Measurements from ENCODE around the gene MEGF9.
"Not testable (repeated sequence)": the region's sequence is repeated elsewhere in the genome, so short reads cannot be mapped to it uniquely, and the experiment has no call there.

Gene MEGF9

GRCh38 chr9:120714088-120714845, at the start of gene MEGF9:
MEGF9 (minus strand) TSS chr9:120714470; CDS start chr9:120714358, 112 bp downstream.
- Histone ChIP-seq H3K27ac (ENCODE audit: low read length) (no peak within 1 kb of the TSS), H3K4me1 (ENCODE audit: control insufficient read depth, insufficient read depth, low read length) (no peaks in the 10 kb centered on the region), H3K36me3 (ENCODE audit: control insufficient read depth, insufficient read depth, low read length) (no peaks in the 10 kb centered on the region)

DNA sequence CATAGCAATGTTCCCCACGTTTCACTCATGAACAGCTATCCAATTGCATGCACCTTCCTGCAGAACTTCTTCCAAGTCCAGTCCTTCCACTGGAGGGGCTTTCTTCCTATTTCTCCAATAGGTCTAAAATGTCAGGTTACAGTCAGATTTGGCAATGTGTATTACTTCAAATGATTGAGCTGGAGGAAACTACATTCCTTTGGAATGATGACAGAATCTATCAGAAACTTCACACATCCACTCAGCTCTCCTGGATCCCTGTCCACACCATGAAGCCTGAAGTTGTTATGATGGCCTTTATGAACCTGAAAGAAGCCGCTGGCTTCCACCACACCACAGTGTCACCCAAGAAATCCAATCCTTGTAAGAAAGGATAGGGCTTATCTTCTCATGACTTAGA, 46.7 kb upstream of the MEGF9 start:
- DNase-seq (ENCODE audit: low read depth, low spot score): no peak
- Histone ChIP-seq H3K4me1 (ENCODE audit: control insufficient read depth, insufficient read depth, low read length) (no peaks in the 10 kb centered on the region), H3K9me3 (ENCODE audit: control insufficient read depth, insufficient read depth, low read length) (no peaks in the 10 kb centered on the region), H3K4me3 (ENCODE audit: low read length) (no peak overlapping the region), H3K36me3 (ENCODE audit: control insufficient read depth, insufficient read depth, low read length) (peaks cover 7% of the 10 kb centered on the region; the same call in 1 of the 2 replicates), H3K27me3 (ENCODE audit: control insufficient read depth, insufficient read depth, low read length) (no peaks in the 10 kb centered on the region; the same call in 1 of the 2 replicates), H3K27ac (ENCODE audit: low read length) (no peak overlapping the region)
- WGBS (ENCODE audit: insufficient coverage, insufficient read length): no CpG with 5 or more reads among the region's 2 CpGs

More at GRCh38 chr9:120714088-120714845, at the start of gene MEGF9:
- peak; percentile 82 for DNase-seq (ENCODE audit: low read depth, low spot score)
- Histone ChIP-seq H3K27me3 (ENCODE audit: control insufficient read depth, insufficient read depth, low read length) (peaks cover 11% of the 10 kb centered on the region; the same call in 1 of the 2 replicates), H3K9me3 (ENCODE audit: control insufficient read depth, insufficient read depth, low read length) (no peaks in the 10 kb centered on the region), H3K4me3 (ENCODE audit: low read length) (peak within 1 kb of the TSS; percentile 69; the same call in 1 of the 2 replicates)
- WGBS (ENCODE audit: insufficient coverage, insufficient read length): no CpG with 5 or more reads among the region's 102 CpGs

- Histone ChIP-seq H3K27me3 (ENCODE audit: control insufficient read depth, insufficient read depth, low read length) (no peaks in the 10 kb centered on the region), H3K9me3 (ENCODE audit: control insufficient read depth, insufficient read depth, low read length) (no peaks in the 10 kb centered on the region), H3K36me3 (ENCODE audit: control insufficient read depth, insufficient read depth, low read length) (peaks cover 7% of the 10 kb centered on the region; the same call in 1 of the 2 replicates), H3K4me3 (ENCODE audit: low read length) (no peak overlapping the region), H3K27ac (ENCODE audit: low read length) (no peak overlapping the region), H3K4me1 (ENCODE audit: control insufficient read depth, insufficient read depth, low read length) (no peaks in the 10 kb centered on the region)
- no peak for DNase-seq (ENCODE audit: low read depth, low spot score)
- WGBS (ENCODE audit: insufficient coverage, insufficient read length): no CpG with 5 or more reads among the region's 9 CpGs
Observed at GRCh38 chr9:120759755-120760400, 45.6 kb upstream of the MEGF9 start.

GRCh38 chr9:120758544-120758943, 44.3 kb upstream of the MEGF9 start:
- DNase-seq (ENCODE audit: low read depth, low spot score): no peak
- H3K4me1 ChIP-seq (ENCODE audit: control insufficient read depth, insufficient read depth, low read length): no peaks in the 10 kb centered on the region
- WGBS (ENCODE audit: insufficient coverage, insufficient read length): no CpG with 5 or more reads among the region's 3 CpGs

DNA sequence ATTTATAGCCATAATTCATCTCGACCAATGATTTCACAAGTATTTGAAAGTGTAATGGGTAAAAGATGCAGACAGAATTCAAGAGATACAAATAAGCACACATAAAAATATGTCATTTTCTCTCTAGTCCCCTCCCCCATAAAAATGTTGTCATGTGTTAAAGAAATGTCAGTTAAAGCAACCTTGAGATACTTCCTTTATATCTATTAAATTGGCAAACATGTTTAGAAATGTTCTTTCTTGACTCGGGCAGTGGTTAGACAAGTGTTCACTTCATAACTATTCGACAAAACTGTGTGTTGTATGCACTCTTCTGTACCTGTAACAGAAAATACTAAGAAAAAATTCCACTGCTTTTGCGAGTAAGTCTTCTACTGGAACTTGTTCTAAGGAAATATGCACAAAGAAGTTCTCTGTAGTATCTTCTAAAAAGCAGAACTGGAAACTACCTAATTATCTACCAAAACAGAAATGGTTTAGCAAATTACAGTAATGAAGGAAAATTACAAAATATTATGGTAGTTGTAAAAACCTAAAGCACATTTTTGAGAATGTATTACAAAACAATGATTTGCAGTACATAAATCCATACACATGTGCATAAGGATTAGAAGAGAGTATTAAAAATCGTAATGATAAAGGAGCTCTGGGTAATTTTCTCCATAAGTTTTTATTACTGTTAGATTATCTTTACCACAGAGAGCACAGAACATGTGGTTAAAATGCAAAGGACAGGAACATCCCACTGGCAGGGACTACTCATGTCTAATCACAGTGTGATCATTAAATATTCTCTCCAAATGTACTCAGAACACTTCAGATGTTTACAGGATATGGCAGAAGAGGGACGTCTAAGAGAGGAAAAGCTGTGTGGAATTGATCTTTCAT, 43.0 kb upstream of the MEGF9 start:
- no CpG with 5 or more reads among the region's 6 CpGs for WGBS (ENCODE audit: insufficient coverage, insufficient read length)
- Histone ChIP-seq H3K4me1 (ENCODE audit: control insufficient read depth, insufficient read depth, low read length) (no peaks in the 10 kb centered on the region), H3K9me3 (ENCODE audit: control insufficient read depth, insufficient read depth, low read length) (no peaks in the 10 kb centered on the region), H3K4me3 (ENCODE audit: low read length) (no peak overlapping the region), H3K36me3 (ENCODE audit: control insufficient read depth, insufficient read depth, low read length) (peaks cover 2% of the 10 kb centered on the region; the same call in 1 of the 2 replicates), H3K27ac (ENCODE audit: low read length) (no peak overlapping the region), H3K27me3 (ENCODE audit: control insufficient read depth, insufficient read depth, low read length) (no peaks in the 10 kb centered on the region)
- DNase-seq (ENCODE audit: low read depth, low spot score): no peak

More at GRCh38 chr9:120758544-120758943, 44.3 kb upstream of the MEGF9 start:
- no peaks in the 10 kb centered on the region for H3K27me3 ChIP-seq (ENCODE audit: control insufficient read depth, insufficient read depth, low read length)
- H3K36me3 ChIP-seq (ENCODE audit: control insufficient read depth, insufficient read depth, low read length): peaks cover 2% of the 10 kb centered on the region; the same call in 1 of the 2 replicates
- no peak overlapping the region for H3K4me3 ChIP-seq (ENCODE audit: low read length)
- no peaks in the 10 kb centered on the region for H3K9me3 ChIP-seq (ENCODE audit: control insufficient read depth, insufficient read depth, low read length)
- no peak overlapping the region for H3K27ac ChIP-seq (ENCODE audit: low read length)

DNA sequence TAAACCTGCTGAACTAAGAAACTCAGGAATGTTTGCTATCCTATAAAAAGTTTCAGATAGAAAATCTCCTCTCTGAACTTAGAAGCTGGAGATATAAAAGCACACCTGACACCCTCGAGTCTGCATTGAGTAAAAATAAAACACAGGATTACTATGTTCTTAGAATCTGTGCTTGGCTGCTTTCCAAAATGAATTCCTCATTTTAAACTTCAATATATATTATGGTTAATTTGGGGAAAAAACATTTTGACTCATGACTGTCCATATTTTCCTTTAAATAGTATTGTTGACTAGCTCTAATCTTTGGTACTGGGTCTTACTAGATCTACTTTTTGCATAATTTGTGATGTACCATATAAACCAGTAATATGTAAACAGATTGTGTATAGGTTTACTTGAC, 42.3 kb upstream of the MEGF9 start:
- no peak for DNase-seq (ENCODE audit: low read depth, low spot score)
- Histone ChIP-seq H3K9me3 (ENCODE audit: control insufficient read depth, insufficient read depth, low read length) (no peaks in the 10 kb centered on the region), H3K4me3 (ENCODE audit: low read length) (no peak overlapping the region), H3K36me3 (ENCODE audit: control insufficient read depth, insufficient read depth, low read length) (peaks cover 2% of the 10 kb centered on the region; the same call in 1 of the 2 replicates), H3K27me3 (ENCODE audit: control insufficient read depth, insufficient read depth, low read length) (no peaks in the 10 kb centered on the region), H3K27ac (ENCODE audit: low read length) (no peak overlapping the region), H3K4me1 (ENCODE audit: control insufficient read depth, insufficient read depth, low read length) (no peaks in the 10 kb centered on the region)
- no CpG with 5 or more reads among the region's 1 CpG for WGBS (ENCODE audit: insufficient coverage, insufficient read length)

DNA sequence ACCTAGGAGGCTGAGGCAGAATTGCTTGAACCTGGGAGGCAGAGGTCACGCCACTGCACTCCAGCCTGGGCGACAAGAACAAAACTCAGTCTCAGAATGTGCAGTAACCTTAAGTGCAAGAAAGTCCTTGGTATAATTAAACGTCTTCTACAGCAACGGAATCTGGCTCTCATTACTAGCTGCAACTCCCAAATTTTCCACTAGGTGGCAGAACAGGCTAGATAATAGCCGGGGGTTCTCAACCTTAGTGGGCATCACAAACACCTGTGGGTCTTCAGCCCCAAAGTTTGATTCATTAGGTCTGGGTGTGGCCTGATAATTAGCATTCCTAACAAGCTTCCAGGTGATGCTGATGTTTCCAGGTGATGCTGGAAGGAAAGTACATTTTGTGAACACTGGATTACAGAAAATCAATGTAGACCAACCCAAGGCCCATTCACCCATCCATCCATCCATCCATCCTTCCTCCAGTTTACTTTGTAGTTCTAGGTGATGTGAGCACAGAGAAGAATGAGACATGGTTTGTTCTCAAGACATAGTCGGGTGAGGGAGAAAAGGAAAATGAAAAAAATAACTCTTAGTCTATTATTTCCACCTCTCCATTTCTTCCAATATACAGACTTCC, 41.7 kb upstream of the MEGF9 start:
- no peaks in the 10 kb centered on the region for H3K27me3 ChIP-seq (ENCODE audit: control insufficient read depth, insufficient read depth, low read length)
- WGBS (ENCODE audit: insufficient coverage, insufficient read length): no CpG with 5 or more reads among the region's 6 CpGs
- no peak overlapping the region for H3K4me3 ChIP-seq (ENCODE audit: low read length)
- H3K27ac ChIP-seq (ENCODE audit: low read length): no peak overlapping the region
- peak; percentile 27 for DNase-seq (ENCODE audit: low read depth, low spot score)
- peaks cover 2% of the 10 kb centered on the region; the same call in 1 of the 2 replicates for H3K36me3 ChIP-seq (ENCODE audit: control insufficient read depth, insufficient read depth, low read length)
- no peaks in the 10 kb centered on the region for H3K9me3 ChIP-seq (ENCODE audit: control insufficient read depth, insufficient read depth, low read length)
- no peaks in the 10 kb centered on the region for H3K4me1 ChIP-seq (ENCODE audit: control insufficient read depth, insufficient read depth, low read length)

DNA sequence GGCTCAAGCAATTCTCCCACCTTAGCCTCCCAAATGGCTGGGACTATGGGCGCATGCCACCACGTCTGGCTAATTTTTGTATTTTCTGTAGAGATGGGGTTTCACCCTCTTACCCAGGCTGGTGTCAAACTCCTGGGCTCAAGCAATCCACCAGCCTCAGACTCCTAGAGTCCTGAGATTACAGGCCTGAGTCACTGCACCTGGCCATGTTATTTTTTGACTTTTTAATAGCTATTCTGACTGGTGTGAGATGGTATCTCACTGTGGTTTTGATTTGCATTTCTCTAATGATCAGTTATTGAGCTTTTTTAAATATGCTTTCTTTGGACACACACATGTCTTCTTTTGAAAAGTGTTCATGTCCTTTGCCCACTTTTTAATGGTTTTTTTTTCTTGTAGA, 40.8 kb upstream of the MEGF9 start:
- Histone ChIP-seq H3K4me3 (ENCODE audit: low read length) (no peak overlapping the region), H3K4me1 (ENCODE audit: control insufficient read depth, insufficient read depth, low read length) (no peaks in the 10 kb centered on the region), H3K27ac (ENCODE audit: low read length) (no peak overlapping the region), H3K9me3 (ENCODE audit: control insufficient read depth, insufficient read depth, low read length) (no peaks in the 10 kb centered on the region), H3K27me3 (ENCODE audit: control insufficient read depth, insufficient read depth, low read length) (no peaks in the 10 kb centered on the region), H3K36me3 (ENCODE audit: control insufficient read depth, insufficient read depth, low read length) (peaks cover 2% of the 10 kb centered on the region; the same call in 1 of the 2 replicates)
- WGBS (ENCODE audit: insufficient coverage, insufficient read length): no CpG with 5 or more reads among the region's 2 CpGs
- no peak for DNase-seq (ENCODE audit: low read depth, low spot score)

DNA sequence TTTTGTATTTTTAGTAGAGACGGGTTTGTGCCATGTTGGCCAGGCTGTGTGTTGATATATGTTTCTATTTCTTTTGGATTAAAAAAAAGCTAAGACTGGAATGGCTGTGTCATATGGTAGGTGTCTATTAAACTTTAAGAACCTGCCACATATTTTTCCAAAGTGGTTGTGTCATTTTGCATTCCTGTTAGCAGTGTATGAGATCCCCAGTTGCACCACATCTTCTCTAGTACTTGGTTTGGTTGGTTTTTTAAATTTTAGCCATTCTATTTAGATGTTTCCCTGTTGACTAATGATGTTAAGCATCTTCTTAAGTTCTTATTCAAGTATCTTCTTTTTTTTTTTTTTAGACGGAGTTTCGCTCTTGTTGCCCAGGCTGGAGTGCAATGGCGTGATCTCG, 36.2 kb upstream of the MEGF9 start:
- no peaks in the 10 kb centered on the region for H3K36me3 ChIP-seq (ENCODE audit: control insufficient read depth, insufficient read depth, low read length)
- H3K4me1 ChIP-seq (ENCODE audit: control insufficient read depth, insufficient read depth, low read length): no peaks in the 10 kb centered on the region
- DNase-seq (ENCODE audit: low read depth, low spot score): no peak
- H3K9me3 ChIP-seq (ENCODE audit: control insufficient read depth, insufficient read depth, low read length): no peaks in the 10 kb centered on the region
- no peak overlapping the region for H3K27ac ChIP-seq (ENCODE audit: low read length)
- H3K27me3 ChIP-seq (ENCODE audit: control insufficient read depth, insufficient read depth, low read length): no peaks in the 10 kb centered on the region
- no CpG with 5 or more reads among the region's 5 CpGs for WGBS (ENCODE audit: insufficient coverage, insufficient read length)
- no peak overlapping the region for H3K4me3 ChIP-seq (ENCODE audit: low read length)

DNA sequence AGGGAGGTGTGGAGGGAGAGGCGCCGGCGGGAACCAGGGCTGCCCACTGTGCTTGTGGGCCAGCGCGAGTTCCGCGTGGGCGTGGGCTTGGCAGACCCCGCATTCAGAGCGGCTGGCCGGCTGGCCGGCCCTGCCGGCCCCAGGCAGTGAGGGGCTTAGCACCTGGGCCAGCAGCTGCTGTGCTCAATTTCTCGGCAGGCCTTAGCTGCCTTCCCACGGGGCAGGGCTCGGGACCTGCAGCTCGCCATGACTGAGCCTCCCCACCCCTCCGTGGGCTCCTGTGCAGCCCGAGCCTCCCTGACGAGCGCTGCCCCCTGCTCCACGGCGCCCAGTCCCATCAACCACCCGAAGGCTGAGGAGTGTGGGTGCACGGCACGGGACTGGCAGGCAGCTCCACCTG, 32.1 kb upstream of the MEGF9 start:
- not testable (repeated sequence) for H3K4me3 ChIP-seq (ENCODE audit: low read length); DNase-seq (ENCODE audit: low read depth, low spot score); H3K36me3 ChIP-seq (ENCODE audit: control insufficient read depth, insufficient read depth, low read length); H3K4me1 ChIP-seq (ENCODE audit: control insufficient read depth, insufficient read depth, low read length); H3K9me3 ChIP-seq (ENCODE audit: control insufficient read depth, insufficient read depth, low read length); H3K27me3 ChIP-seq (ENCODE audit: control insufficient read depth, insufficient read depth, low read length); H3K27ac ChIP-seq (ENCODE audit: low read length)
- WGBS (ENCODE audit: insufficient coverage, insufficient read length): no CpG with 5 or more reads among the region's 26 CpGs
